Choroid plexus epithelial cell (primary cell): Measurements from ENCODE around the gene CSPG4.

Experiments used
- DNase-seq: peaks from one replicate; pipeline ENCODE4 v3.0.0-alpha.2; 2010; ENCODE audit warnings: low read depth
- H3K4me3 ChIP-seq: 2 replicates; pipeline ENCODE4 v1.5.1; 2011; ENCODE audit warnings: low read depth, mild to moderate bottlenecking, control low read depth, low read length, moderate library complexity
- TF ChIP-seq, protein P1 (sequence below): conservative IDR thresholded peaks from 2 replicates; pipeline ENCODE4 v1.5.1; 2011; ENCODE audit warnings: low read depth, mild to moderate bottlenecking, control low read depth, inconsistent platforms, low read length, moderate library complexity

The CSPG4 gene

DNA sequence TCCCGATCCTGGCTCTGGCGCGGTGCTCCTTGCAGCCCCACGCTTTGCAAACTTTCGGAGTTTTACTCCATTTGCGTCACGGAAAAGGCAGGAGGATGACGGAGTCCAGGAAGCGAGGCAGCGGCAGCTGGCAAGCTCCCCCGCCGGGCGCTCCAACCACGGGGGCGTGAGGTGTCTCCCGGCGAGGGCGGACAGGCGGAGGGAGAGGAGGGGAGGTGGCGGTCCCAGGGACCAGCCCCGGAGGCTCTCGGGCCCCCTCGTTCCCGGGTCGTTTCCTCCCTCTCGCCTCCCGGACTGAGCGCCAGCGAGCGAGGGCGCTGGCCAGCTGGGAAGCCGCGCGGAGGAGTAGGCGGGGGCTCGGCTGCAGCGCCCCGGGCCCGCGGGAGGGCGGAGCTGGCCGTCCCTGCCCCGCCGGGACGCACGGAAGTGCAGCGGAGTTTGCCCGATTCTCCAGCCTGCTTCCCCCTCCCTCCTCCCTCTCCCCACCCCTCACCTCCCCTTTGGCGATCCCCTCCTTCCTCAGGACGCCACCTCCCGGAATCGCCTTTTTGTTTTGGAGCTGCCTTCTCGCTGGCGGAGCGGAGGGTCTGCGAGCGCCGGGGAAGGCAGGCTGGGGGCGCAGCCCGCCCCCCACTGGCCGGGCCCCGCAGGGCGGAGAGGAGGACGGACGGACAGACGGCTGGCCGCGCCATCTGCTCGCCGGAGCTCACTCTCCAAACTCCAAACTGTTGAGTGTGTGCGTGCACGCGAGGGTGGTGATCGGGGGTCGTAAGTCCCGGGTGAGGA lies 65.1 kb downstream of the CSPG4 start, which contains the start of gene SNX33:
TSS of gene SNX33 (plus strand) at position 543 of the 786 bp plus-strand sequence. CDS start 1,191 bp downstream, outside the sequence.
- TF ChIP-seq, protein P1, sequence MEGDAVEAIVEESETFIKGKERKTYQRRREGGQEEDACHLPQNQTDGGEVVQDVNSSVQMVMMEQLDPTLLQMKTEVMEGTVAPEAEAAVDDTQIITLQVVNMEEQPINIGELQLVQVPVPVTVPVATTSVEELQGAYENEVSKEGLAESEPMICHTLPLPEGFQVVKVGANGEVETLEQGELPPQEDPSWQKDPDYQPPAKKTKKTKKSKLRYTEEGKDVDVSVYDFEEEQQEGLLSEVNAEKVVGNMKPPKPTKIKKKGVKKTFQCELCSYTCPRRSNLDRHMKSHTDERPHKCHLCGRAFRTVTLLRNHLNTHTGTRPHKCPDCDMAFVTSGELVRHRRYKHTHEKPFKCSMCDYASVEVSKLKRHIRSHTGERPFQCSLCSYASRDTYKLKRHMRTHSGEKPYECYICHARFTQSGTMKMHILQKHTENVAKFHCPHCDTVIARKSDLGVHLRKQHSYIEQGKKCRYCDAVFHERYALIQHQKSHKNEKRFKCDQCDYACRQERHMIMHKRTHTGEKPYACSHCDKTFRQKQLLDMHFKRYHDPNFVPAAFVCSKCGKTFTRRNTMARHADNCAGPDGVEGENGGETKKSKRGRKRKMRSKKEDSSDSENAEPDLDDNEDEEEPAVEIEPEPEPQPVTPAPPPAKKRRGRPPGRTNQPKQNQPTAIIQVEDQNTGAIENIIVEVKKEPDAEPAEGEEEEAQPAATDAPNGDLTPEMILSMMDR, result peak; percentile 52
- peak; percentile 89 for DNase-seq
- peak within 1 kb of the TSS; percentile 89 for H3K4me3 ChIP-seq

DNA sequence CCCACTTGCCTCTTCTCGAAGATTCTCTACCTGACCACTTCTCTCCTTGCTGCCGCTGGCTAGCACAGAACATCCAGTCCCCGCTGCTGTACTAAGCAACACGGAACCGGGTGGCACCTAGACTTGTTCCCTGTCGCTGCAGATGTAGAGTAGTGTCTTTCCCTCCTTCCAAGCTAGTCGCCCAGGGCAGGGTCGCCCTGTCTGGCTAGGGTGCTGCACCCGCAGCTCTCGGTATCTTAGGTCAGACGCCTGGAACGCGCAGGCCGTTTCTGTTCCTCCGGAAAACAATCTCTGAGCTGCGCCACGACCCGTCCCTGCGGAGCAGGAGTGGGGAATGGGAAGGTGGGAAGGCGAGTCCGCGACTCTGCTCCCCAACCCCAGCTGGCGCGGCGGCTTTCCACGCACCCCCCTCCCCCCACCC lies 65.7 kb downstream of the CSPG4 start:
- H3K4me3 ChIP-seq, result peak overlapping the region; percentile 89
- TF ChIP-seq, protein P1, result no peak
- peak; percentile 36 for DNase-seq

DNA sequence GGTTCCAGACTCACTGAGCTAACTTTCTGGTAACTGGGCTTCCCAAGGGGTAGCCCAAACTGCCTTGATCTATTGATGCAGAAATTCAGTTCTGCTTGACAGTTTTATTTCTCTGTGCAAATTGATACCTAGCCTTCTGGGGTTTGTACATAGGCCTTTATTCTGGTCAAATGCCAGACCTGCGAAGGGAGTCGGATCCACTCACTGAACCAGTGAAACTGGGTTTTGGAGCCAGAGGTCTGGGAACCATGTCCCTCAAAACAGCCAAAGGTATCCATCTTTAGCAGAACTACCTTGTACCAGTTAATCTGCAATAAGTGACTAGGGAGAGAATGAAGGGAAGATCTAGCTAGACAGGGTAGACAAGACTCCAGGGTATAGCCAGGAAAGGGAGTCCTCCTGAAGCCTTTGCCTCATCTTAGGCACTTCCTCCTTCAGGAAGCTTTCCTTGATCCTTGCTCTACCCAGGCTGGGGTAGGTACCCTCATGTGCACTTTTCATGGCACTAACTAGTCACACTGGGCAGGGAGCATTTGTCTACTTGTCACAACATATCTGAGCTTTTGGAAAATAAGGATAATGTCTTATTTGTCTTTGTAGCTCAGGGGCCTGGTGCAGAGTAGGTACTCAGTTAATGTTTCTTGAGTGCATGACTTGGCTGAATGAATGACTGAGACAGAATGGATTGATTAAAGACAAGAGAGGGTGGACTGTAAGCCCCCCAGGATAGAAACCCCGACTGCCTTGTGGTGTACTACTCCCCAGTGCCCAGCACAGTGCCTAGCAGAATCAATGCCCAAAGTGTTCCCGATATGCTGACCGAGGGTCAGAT lies 66.3 kb downstream of the CSPG4 start:
- peak overlapping the region; percentile 89 for H3K4me3 ChIP-seq
- TF ChIP-seq, protein P1, result no peak
- DNase-seq, result no peak

DNA sequence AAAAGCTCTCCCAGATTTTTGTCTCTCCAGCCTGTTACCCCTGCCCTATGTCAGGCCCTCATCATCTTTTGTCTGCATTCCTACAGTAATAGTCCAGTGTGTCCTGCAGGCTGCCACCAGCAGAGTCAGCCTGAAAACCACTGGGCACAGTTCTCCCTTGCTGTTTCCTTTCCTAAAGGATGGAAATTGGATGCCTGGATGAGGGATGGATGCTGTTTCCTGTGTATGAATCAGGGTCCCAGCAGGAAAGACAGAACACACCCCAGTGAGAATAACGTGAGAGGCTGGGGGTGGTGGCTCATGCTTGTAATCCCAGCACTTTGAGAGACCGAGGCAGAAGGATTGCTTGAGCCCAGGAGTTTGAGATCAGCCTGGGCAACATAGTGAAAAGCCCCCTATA lies 68.3 kb downstream of the CSPG4 start:
- no peak for DNase-seq
- TF ChIP-seq, protein P1, result no peak
- H3K4me3 ChIP-seq, result no peak overlapping the region

DNA sequence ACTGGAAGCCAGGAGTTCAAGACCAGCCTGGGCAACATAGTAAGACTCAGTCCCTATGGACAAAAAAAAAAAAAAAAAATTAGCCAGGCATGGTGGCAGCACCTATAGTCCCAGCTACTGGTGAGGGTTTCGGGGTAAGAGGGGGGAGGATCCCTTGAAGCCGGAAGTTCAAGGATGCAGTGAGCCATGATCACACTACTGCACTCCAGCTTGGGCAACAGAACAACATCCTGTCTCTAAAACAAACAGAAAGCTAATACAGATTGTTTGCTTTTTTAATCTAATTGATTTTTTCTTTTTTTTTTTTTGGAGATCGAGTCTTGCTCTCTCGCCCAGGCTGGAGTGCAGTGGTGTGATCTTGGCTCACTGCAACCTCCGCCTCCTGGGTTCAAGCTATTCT lies 71.0 kb downstream of the CSPG4 start:
- no peak for DNase-seq
- TF ChIP-seq, protein P1, result no peak

DNA sequence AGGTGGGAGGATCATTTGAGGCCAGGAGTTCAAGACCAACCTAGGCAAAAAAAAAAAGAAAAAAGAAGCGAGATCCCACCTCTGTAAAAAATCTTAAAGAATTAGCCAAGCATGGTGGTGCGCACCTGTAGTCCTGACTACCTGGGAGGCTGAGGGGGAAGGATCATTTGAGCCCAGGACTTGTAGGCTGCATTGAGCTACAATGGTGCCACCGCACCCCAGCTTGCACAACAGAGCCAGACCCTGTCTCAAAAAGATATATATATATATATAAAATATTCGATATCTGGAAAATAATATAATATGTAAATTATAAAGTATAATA lies 71.5 kb downstream of the CSPG4 start:
- TF ChIP-seq, protein P1, result no peak
- no peak for DNase-seq
- no peak overlapping the region for H3K4me3 ChIP-seq

More for the DNA sequence above, 71.0 kb downstream of the CSPG4 start:
- H3K4me3 ChIP-seq, result no peak overlapping the region
